DOHH2 (cell line): ENCODE measurements around the gene F12.

Experiments used
- EZH2phosphoT487 ChIP-seq: fragments of 200-600 bp; sonication (generic); IDR thresholded peaks from 2 replicates; pipeline ENCODE4 v1.6.1; 2017; ENCODE audit warnings: borderline replicate concordance, mild to moderate bottlenecking, antibody characterized with exemption, low read length, moderate library complexity, mixed read lengths
- TF ChIP-seq, protein P1 (sequence below): fragments of 200-600 bp; sonication (generic); IDR thresholded peaks from one replicate; pipeline ENCODE4 v1.5.1; 2014; ENCODE audit warnings: antibody characterized with exemption, mild to moderate bottlenecking, low read depth, low read length; ENCODE audit not compliant: poor library complexity, severe bottlenecking

- TF ChIP-seq, protein P1, sequence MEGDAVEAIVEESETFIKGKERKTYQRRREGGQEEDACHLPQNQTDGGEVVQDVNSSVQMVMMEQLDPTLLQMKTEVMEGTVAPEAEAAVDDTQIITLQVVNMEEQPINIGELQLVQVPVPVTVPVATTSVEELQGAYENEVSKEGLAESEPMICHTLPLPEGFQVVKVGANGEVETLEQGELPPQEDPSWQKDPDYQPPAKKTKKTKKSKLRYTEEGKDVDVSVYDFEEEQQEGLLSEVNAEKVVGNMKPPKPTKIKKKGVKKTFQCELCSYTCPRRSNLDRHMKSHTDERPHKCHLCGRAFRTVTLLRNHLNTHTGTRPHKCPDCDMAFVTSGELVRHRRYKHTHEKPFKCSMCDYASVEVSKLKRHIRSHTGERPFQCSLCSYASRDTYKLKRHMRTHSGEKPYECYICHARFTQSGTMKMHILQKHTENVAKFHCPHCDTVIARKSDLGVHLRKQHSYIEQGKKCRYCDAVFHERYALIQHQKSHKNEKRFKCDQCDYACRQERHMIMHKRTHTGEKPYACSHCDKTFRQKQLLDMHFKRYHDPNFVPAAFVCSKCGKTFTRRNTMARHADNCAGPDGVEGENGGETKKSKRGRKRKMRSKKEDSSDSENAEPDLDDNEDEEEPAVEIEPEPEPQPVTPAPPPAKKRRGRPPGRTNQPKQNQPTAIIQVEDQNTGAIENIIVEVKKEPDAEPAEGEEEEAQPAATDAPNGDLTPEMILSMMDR = no peak
- no peak for TF ChIP-seq EZH2phosphoT487
Measured at GRCh38 chr5:177428574-177429217, 19.3 kb upstream of the F12 start.
